HT-29 (cell line): Measurements from ENCODE around the gene CYSTM1. TPM values are rescaled to one million over a fixed set of nuclear protein-coding genes. Genes with fewer than 3 reads are reported as not detected.
A peak's percentile ranks its signal among the peaks of the same experiment; 100 is the strongest.

Experiments used
- DNase-seq: peaks from one replicate; pipeline ENCODE4 v3.0.0-alpha.2; 2015; ENCODE audit warnings: low spot score
- total RNA-seq: library from RNA; depleted of rRNA; stranded (reverse); fragments of >200 nt; shearing (Covaris generic); gene quantifications from 2 replicates; pipeline ENCODE4 v1.2.3, GENCODE V29; 2014

The CYSTM1 gene
- total RNA-seq, 1 experiment from 2014 or later, result 177 TPM

GRCh38 chr5:140207250-140207964, 32.4 kb downstream of the CYSTM1 start:
- DNase-seq, result no peak

DNA sequence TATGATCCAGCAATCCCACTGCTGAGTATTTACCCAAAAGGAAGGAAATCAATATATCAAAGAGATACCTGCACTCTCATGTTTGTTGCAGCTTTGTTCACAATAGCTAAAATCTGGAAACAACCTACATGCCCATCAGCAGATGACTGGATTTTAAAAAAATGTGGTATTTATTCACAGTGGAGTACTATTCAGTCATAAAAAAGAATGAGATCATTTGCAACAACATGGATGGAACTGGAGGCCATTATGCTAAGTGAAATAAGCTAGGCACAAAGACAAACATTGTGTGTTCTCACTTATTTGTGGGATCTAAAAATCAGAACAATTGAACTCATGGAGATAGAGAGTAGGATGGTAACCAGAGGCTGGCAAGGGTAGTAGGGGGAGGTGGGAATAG, 33.1 kb downstream of the CYSTM1 start:
- no peak for DNase-seq

DNA sequence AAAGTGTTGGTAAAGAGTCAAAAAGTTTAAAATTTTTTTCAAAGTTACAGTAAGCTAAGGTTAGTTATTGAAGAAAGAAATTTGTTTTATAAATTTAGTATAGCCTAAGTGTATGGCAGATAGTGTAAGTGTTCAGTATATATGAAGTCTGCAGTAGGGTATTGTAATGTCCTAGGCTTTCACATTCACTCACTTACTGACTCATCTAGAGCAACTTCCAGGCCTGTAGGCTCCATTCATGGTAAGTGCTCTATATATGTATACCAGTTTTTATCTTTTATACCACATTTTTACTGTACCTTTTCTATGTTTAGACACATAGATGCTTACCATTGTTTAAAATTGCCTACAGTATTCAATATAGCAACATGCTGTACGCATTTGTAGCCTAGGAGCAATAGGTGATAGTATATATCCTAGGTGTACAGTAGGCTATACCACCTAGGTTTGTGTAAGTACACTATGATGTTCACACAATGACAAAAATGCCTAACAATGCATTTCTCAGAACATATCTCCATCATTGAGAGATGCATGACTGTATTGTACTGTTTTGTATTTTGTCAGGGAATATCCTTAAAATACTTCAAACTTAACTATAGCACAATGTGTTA, 38.5 kb downstream of the CYSTM1 start:
- no peak for DNase-seq

- DNase-seq, result no peak
Observed at GRCh38 chr5:140214831-140215230, 39.8 kb downstream of the CYSTM1 start.

DNA sequence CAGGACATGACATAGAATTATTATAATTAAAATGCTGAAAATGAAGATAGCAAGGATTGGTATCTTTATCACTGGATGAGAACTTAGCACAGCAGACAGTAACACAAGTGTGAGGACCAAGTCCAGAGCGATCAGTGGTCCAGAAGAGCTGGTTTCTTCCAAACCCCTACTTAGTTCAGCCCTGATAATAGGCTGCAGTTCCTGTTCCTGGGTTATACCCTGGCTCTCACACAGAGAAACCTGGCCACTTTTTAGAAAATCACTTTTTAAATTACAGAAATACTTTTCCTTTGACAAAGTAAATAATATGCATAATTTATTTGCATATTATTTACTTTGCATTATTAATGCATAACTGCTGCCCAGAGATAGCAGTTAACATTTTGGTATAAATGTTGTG, 40.3 kb downstream of the CYSTM1 start:
- DNase-seq, result no peak

DNA sequence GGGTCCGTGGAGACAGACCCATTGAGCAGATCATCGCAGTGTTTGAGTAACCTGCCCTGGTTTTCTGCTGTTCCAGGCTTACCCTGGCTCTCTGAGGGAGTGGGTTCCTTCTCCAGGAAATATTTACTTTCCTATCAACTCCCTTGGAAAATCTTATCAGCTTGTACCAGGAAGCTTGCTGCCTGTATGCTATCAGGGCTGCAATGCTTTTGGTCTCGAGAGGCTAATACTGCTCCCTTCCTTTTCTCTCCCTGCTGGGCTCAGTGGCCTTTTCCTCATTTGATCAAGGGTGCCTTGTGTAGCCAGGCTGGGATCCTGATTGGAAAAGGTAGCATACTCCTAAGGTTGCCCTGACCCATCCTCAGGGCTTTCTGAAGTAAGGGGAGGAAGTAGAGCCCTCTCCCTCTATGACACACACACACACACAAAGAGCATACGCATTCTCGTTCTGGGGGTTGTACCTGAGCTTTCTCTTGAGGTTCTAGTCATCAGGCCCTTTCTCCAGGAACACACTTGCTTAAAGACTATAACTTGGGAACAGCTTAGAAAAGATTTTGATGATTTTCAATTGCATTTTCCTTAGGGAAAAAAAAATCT, 41.6 kb downstream of the CYSTM1 start:
- DNase-seq, result no peak

DNA sequence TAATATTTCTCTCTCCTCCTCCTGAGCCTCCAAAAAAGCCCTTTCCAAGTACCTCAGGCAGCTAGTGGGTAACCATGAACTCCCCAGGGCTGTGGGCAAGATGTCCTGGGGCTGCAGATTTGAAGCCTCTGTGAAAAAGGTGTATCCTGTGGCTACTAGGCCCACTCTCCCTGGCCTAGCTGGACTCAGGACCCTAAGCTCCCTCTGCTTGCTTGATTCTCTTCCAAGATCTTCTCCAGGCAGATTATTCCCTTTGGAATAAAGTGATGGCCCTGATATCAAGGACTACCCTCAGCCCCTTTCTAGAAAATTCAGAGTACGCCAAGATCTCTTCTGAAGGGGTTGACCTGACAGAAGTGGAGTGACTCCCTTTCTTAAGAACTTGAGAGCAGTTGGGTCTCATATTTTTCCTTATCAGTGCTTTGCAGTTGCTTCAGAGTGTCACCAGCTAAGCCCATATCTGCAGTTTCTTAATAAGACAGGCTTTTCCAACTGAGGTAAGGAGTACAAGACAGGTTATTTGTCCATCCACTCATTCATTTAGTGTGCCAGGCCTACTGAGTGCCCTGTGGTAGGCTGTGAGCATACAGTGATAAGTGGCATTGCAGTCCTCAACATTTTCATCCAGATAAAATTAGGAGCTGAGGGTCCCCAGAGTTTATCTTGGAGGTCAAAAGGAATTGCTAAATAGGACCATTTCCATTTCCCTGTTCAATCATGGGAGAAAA, 42.5 kb downstream of the CYSTM1 start:
- no peak for DNase-seq

- peak; percentile 55 for DNase-seq
Observed at GRCh38 chr5:140219068-140219991, 44.3 kb downstream of the CYSTM1 start.

- no peak for DNase-seq
Observed at GRCh38 chr5:140220032-140220697, 45.2 kb downstream of the CYSTM1 start.

DNA sequence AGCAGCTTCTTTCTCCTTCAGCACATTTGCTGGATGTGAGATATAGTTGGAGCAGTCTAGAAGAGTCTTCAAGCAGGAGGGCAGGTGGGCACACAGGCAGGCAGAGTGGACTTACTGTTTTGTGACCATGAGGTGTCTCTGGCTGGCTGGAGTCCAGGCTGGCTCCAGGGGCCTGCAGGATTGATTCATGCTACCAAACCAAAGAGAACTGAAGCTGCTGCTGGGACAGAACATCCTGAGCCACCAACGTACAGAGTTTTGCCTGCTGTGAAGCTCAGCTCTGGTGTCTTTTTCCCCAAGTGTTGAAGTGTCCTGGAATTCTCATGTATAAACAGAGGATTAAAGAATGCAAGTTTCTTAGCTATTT, 45.7 kb downstream of the CYSTM1 start:
- no peak for DNase-seq

- no peak for DNase-seq
Observed at GRCh38 chr5:140221697-140222223, 46.8 kb downstream of the CYSTM1 start.

DNA sequence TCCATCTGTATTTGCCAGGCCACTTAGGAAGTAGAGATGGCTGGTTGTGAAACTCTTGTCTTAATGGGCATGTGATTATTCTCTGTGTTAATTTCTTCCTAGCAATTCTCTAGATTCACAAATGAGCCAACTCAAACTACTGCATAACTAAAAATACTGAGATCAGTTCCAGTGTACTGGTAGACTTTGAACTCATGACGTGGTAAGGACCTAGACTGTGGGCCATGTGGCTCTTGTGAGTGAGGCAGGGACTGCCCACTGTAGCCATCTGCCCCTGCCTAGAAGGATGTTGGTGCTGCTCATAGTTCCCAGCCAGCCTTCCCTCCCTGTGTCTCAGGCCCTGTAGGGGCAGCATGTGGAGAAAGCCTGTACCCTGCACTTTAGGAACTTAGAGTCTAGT, 47.4 kb downstream of the CYSTM1 start:
- DNase-seq, result no peak

- DNase-seq, result no peak
Observed at GRCh38 chr5:140223567-140223966, 48.6 kb downstream of the CYSTM1 start.

- DNase-seq, result no peak
Observed at GRCh38 chr5:140224658-140225057, 49.7 kb downstream of the CYSTM1 start.

- no peak for DNase-seq
Observed at GRCh38 chr5:140225396-140225795, 50.4 kb downstream of the CYSTM1 start.

- no peak for DNase-seq
Observed at GRCh38 chr5:140227046-140227445, 52.1 kb downstream of the CYSTM1 start.

GRCh38 chr5:140228364-140228837, 53.4 kb downstream of the CYSTM1 start:
- DNase-seq, result no peak

DNA sequence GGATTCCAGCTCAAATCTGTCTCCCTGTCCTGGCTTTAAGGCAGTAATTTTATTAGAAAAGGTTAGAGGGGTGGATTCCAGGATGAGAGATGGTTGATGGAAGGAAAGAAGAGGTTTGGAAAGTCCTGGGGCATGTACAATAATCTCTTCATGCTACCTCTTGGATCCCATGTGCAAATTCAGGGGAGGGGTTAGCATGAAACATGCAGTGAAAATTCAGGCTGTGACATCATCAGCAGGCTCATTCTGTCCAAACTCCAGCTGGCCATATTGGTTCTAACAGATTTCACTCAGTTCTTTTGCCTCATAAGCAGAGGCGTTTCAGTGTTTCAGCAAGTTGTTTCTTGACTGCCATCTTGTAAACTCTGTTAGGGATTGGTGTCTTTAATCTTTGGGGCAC, 55.4 kb downstream of the CYSTM1 start:
- DNase-seq, result no peak

DNA sequence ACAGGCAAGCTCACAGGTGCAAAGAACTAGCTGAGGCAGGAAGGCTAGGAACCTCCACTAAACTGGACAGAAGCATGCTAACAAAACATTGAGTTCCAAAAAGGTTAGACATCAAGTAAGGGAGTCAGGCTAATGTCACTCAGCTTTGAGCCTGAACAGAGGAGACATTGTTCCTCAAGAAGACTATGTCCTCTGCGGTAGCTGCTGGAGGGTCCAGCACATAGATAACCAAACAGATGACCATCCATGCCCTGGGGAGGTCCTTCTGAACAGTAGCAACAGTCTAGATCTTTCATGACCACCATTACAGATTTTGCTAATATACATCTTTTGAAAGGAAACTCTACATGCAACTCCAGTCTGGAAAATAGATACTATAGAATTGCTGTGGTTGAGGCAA, 57.7 kb downstream of the CYSTM1 start:
- no peak for DNase-seq

GRCh38 chr5:140234377-140234989, 59.5 kb downstream of the CYSTM1 start:
- no peak for DNase-seq
